Measurements from ENCODE around the gene SRXN1.

- TF ChIP-seq POLR2AphosphoS5 (IDR thresholded peaks at IDR 0.05; ENCODE audit: low read depth, low read length), result no peak
- no peak for TF ChIP-seq REST (IDR thresholded peaks at IDR 0.05; ENCODE audit: insufficient read depth in 1 of 2, low read depth in 2 of 2, low read length in 2 of 2)
- no peak for TF ChIP-seq SIN3A (IDR thresholded peaks at IDR 0.05; ENCODE audit: borderline replicate concordance, insufficient read depth, low read length)
- no peak for TF ChIP-seq FOXP2 (optimal IDR thresholded peaks at IDR 0.05; ENCODE audit: borderline replicate concordance, extremely low read depth, extremely low read length, insufficient read depth)
Measured at GRCh38 chr20:658202-658601, 5.2 kb upstream of the SRXN1 start.
